DOHH2 (cell line): ENCODE results near the gene RTRAF.

Experiments used
- H3F3A ChIP-seq: fragments of 200-600 bp; sonication (generic), shearing (Covaris generic); 2 replicates; pipeline ENCODE4 v1.6.0; 2016; ENCODE audit warnings: antibody characterized with exemption, mild to moderate bottlenecking; ENCODE audit not compliant: control insufficient read depth, insufficient read depth
- H3K27ac ChIP-seq: fragments of 200-600 bp; sonication (generic); 2 replicates; pipeline ENCODE4 v1.5.1; 2014; ENCODE audit warnings: low read depth, mild to moderate bottlenecking, low read length, moderate library complexity
- H3K27me3 ChIP-seq: fragments of 200-600 bp; sonication (generic); 2 replicates; pipeline ENCODE4 v1.6.1; 2014; ENCODE audit warnings: mild to moderate bottlenecking, low read length, mixed read lengths; ENCODE audit not compliant: control insufficient read depth
- H3K36me3 ChIP-seq: fragments of 200-600 bp; sonication (generic); 2 replicates; pipeline ENCODE4 v1.6.1; 2014; ENCODE audit warnings: mild to moderate bottlenecking, low read length, moderate library complexity, mixed read lengths; ENCODE audit not compliant: control insufficient read depth
- H3K4me1 ChIP-seq: fragments of 200-600 bp; sonication (generic); 2 replicates; pipeline ENCODE4 v1.6.1; 2014; ENCODE audit warnings: mild to moderate bottlenecking, low read length, mixed read lengths; ENCODE audit not compliant: control insufficient read depth
- H3K4me2 ChIP-seq: fragments of 200-600 bp; sonication (generic); 2 replicates; pipeline ENCODE4 v1.6.0; 2014; ENCODE audit warnings: mild to moderate bottlenecking, low read length, moderate library complexity
- H3K4me3 ChIP-seq: fragments of 200-600 bp; sonication (generic); 2 replicates; pipeline ENCODE4 v1.5.1; 2014; ENCODE audit warnings: mild to moderate bottlenecking, low read length, mixed read lengths
- H3K79me2 ChIP-seq: fragments of 200-600 bp; sonication (generic); 2 replicates; pipeline ENCODE4 v1.6.1; 2014; ENCODE audit warnings: mild to moderate bottlenecking, low read length, mixed read lengths; ENCODE audit not compliant: control insufficient read depth
- H3K9me2 ChIP-seq: fragments of 200-600 bp; sonication (generic); replicated peaks from 2 replicates; pipeline ENCODE4 v1.6.1; 2014; ENCODE audit warnings: mild to moderate bottlenecking, low read length, mixed read lengths; ENCODE audit not compliant: control insufficient read depth
- H3K9me3 ChIP-seq: fragments of 200-600 bp; sonication (generic); 2 replicates; pipeline ENCODE4 v1.6.1; 2014; ENCODE audit warnings: antibody characterized with exemption, low read length, mixed read lengths; ENCODE audit not compliant: control insufficient read depth, insufficient read depth
- H4K20me1 ChIP-seq: fragments of 200-600 bp; sonication (generic); 2 replicates; pipeline ENCODE4 v1.6.0; 2014; ENCODE audit warnings: low read depth, mild to moderate bottlenecking, antibody characterized with exemption, low read length, moderate library complexity; ENCODE audit not compliant: control insufficient read depth, insufficient read depth
- CTCF ChIP-seq: fragments of 200-600 bp; sonication (generic); IDR thresholded peaks from one replicate; pipeline ENCODE4 v1.5.1; 2014; ENCODE audit warnings: antibody characterized with exemption, mild to moderate bottlenecking, low read depth, low read length; ENCODE audit not compliant: poor library complexity, severe bottlenecking
- EZH2phosphoT487 ChIP-seq: fragments of 200-600 bp; sonication (generic); IDR thresholded peaks from 2 replicates; pipeline ENCODE4 v1.6.1; 2017; ENCODE audit warnings: borderline replicate concordance, mild to moderate bottlenecking, antibody characterized with exemption, low read length, moderate library complexity, mixed read lengths

Gene RTRAF

GRCh38 chr14:52031781-52032180, 42.4 kb downstream of the RTRAF start:
- H3K79me2 ChIP-seq, result no peaks in the 10 kb centered on the region
- no peaks in the 10 kb centered on the region for H3K36me3 ChIP-seq
- no peak overlapping the region for H3K27ac ChIP-seq
- no peak for TF ChIP-seq EZH2phosphoT487
- TF ChIP-seq CTCF, result no peak
- H3K4me2 ChIP-seq, result no peak overlapping the region
- H3K4me3 ChIP-seq, result no peak overlapping the region
- H3K4me1 ChIP-seq, result no peaks in the 10 kb centered on the region
- no peaks in the 10 kb centered on the region for H4K20me1 ChIP-seq
- no peaks in the 10 kb centered on the region for H3F3A ChIP-seq
- no peaks in the 10 kb centered on the region; the same call in 1 of the 2 replicates for H3K27me3 ChIP-seq
- no peaks in the 10 kb centered on the region; the same call in 1 of the 2 replicates for H3K9me3 ChIP-seq
- no peaks in the 10 kb centered on the region for H3K9me2 ChIP-seq

GRCh38 chr14:52032204-52032801, 43.0 kb downstream of the RTRAF start:
- Histone ChIP-seq H3K9me2 (no peaks in the 10 kb centered on the region), H4K20me1 (no peaks in the 10 kb centered on the region), H3K36me3 (no peaks in the 10 kb centered on the region), H3F3A (no peaks in the 10 kb centered on the region), H3K4me2 (no peak overlapping the region), H3K27me3 (no peaks in the 10 kb centered on the region; the same call in 1 of the 2 replicates), H3K4me3 (no peak overlapping the region), H3K9me3 (no peaks in the 10 kb centered on the region; the same call in 1 of the 2 replicates), H3K4me1 (no peaks in the 10 kb centered on the region), H3K79me2 (no peaks in the 10 kb centered on the region), H3K27ac (no peak overlapping the region)
- TF ChIP-seq CTCF (no peak), EZH2phosphoT487 (no peak)

- Histone ChIP-seq H3K9me2 (no peaks in the 10 kb centered on the region), H3F3A (no peaks in the 10 kb centered on the region), H3K36me3 (no peaks in the 10 kb centered on the region), H3K79me2 (no peaks in the 10 kb centered on the region), H3K27ac (no peak overlapping the region), H3K4me2 (no peak overlapping the region), H3K27me3 (no peaks in the 10 kb centered on the region; the same call in 1 of the 2 replicates), H3K4me3 (no peak overlapping the region), H4K20me1 (no peaks in the 10 kb centered on the region), H3K4me1 (no peaks in the 10 kb centered on the region), H3K9me3 (no peaks in the 10 kb centered on the region; the same call in 1 of the 2 replicates)
- TF ChIP-seq CTCF (no peak), EZH2phosphoT487 (no peak)
Observed at GRCh38 chr14:52033101-52033642, 43.8 kb downstream of the RTRAF start.
